Heart left ventricle (tissue), 16 donors: Measurements from ENCODE around the gene CUL3. TPM values are rescaled to one million over a fixed set of nuclear protein-coding genes. Genes with fewer than 3 reads are reported as not detected.

Source experiments
- ATAC-seq, 4 donors: fragments of 200-7000 bp; cut with Tn5 transposase; one replicate each; pipeline ENCODE4 v1.9.1; 2020 to 2022; ENCODE audit warnings: moderate library complexity in 4 of 4, mild to moderate bottlenecking in 3 of 4, moderate number of reproducible peaks in 1 of 4
- DNase-seq, 5 donors: peaks; one replicate each; pipeline ENCODE4 v3.0.0-alpha.2; 2020
- H3K27ac ChIP-seq, 12 donors: fragments of 200-600 bp; sonication (generic) in 4 of 12; one replicate each; pipeline versions ENCODE4 v1.5.0 to v1.8.0; 2016 to 2022; ENCODE audit warnings: mild to moderate bottlenecking in 2 of 12
- H3K27me3 ChIP-seq, 9 donors: fragments of 200-600 bp; sonication (generic) in 2 of 9; one replicate each; pipeline versions ENCODE4 v1.5.1 to v1.8.0; 2016 to 2022; ENCODE audit warnings: mild to moderate bottlenecking in 3 of 9
- H3K36me3 ChIP-seq, 9 donors: fragments of 200-600 bp; sonication (generic) in 2 of 9; one replicate each; pipeline versions ENCODE4 v1.5.0 to v1.8.0; 2018 to 2022; ENCODE audit warnings: mild to moderate bottlenecking in 2 of 9
- H3K4me1 ChIP-seq, 12 donors: fragments of 200-600 bp; sonication (generic) in 4 of 12; one replicate each; pipeline versions ENCODE4 v1.5.0 to v1.8.0; 2016 to 2022; ENCODE audit warnings: mild to moderate bottlenecking in 3 of 12
- H3K4me3 ChIP-seq, 12 donors: fragments of 200-600 bp; sonication (generic) in 4 of 12; one replicate each; pipeline versions ENCODE4 v1.5.0 to v1.8.0; 2017 to 2022; ENCODE audit warnings: mild to moderate bottlenecking in 9 of 12, moderate library complexity in 4 of 12
- H3K9me3 ChIP-seq, 12 donors: fragments of 200-600 bp; sonication (generic) in 4 of 12; one replicate each; pipeline versions ENCODE4 v1.5.0 to v1.8.0; 2016 to 2022; ENCODE audit warnings: mild to moderate bottlenecking in 1 of 12
- CTCF ChIP-seq, 12 donors: fragments of 200-600 bp; sonication (generic) in 4 of 12; IDR thresholded peaks; one replicate each; pipeline versions ENCODE4 v1.5.0 to v1.8.0; 2018 to 2022; ENCODE audit warnings: antibody characterized with exemption in 12 of 12, mild to moderate bottlenecking in 5 of 12
- POLR2A ChIP-seq, 2 donors: fragments of 450-650 bp; IDR thresholded peaks; one replicate each; pipeline ENCODE4 v1.6.1; 2017; ENCODE audit warnings: antibody characterized with exemption in 2 of 2, mild to moderate bottlenecking in 2 of 2, moderate library complexity in 2 of 2
- WGBS, 4 donors: extraction: QIAGEN DNeasy Blood & Tissue Kit in 2 of 4; methylation state at CpG; one replicate each; pipeline versions ENCODE4 v1.1.5 to v1.1.7; 2013 to 2018; 5-methylcytosine and 5-hydroxymethylcytosine counted together
- intact Hi-C, 10 donors: fragments of 100-400 bp; cut with DNase I; formaldehyde crosslinking; loops; one replicate each; pipeline versions ENCODE4 v1.11.1 to v1.14.2; 2022
- polyA plus RNA-seq, 2 donors: library from polyadenylated mRNA; stranded (reverse); fragments of 200-250 nt; gene quantifications; one replicate each; pipeline ENCODE4 v1.2.3, GENCODE V29; 2013
- total RNA-seq, 9 donors: library from RNA; depleted of rRNA in 2 of 9; stranded (reverse); fragments of >200 nt in 2 of 9; fragmentation: NEBNext Ultra II Directional in 3 of 9; extraction: Animal tissue kit (Norgen Biotek cat#: 25700) in 3 of 9; gene quantifications; one replicate each; pipeline versions ENCODE4 v1.1.0 to v1.2.4, GENCODE V29; 2016 to 2023
- donor health status: ischemic (EF 13 %, LVEDD 7.1; RV severe dilation, severe dysfunction).
- donor health status: healthy with polysubstance abuse.
- donor health status: DM: no; HTN: yes; CAD: no.
- donor health status: DM: no; HTN: no; CAD: no.
- donor health status: ischemic (EF 25% LVEDD 6.9; RV normal size, moderate dysfunction).
- donor health status: ischemic (EF 25% LVEDD 5.7; RV mildly dilated, moderate dysfunction).
- donor health status: healthy.
- donor health status: DM: yes; HTN: yes; CAD: no.
- donor health status: ischemic (EF 35%, LVEDD 5.7; RV mildly dilated, moderate dysfunction).
- donor health status: nonischemic (EF 11% LVEDD 7.7; RV severe dilation, severe dysfunction).
- donor health status: DM: yes; HTN: yes; CAD: no.
- donor health status: PGD.
- donor health status: ischemic (EF 29% LVEDD 5.4; RV normal size, mild dysfunction).
- donor health status: nonischemic (EF 23%, LVEDD 6.1; RV moderate dilation, normal function).

The CUL3 gene
- total and polyA plus RNA-seq, 11 donors = 54.6 to 87.0 (median 72.4) TPM

DNA sequence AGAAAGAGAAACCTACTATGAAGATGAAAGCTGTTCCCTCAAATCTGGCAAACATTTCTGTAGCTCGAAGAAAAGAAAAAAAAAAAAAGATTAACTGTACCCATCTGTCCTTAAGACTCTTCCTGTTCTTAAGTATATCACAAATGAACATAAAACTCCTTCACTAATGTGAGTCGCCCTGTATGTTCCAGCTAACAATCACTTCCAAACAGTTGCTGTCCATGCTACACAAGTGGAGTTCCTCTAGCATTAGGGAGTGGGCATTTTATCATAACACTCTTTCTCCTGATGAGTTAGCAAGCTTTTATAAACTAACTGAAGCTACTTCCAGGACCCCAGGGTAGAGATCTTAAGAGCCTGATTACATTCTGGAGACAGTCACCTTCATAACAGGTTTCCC, 5.8 kb downstream of the CUL3 start:
- TF ChIP-seq POLR2A (IDR thresholded peaks at IDR 0.05) = no peak
- no peak for TF ChIP-seq CTCF (IDR thresholded peaks at IDR 0.05)
- WGBS, 4 donors = 11 to 29% (median 21%) methylated on average over 2 of the region's 2 CpGs
- ATAC-seq = no peak
- intact Hi-C loops = loop anchor here in 2 of 10 donors (5.0 to 10.0 kb wide), 2 partner anchors 42 to 85 kb away; no protein-coding TSS in a partner anchor
- peaks cover 0 to 5% (median 0%) of the 10 kb centered on the region in 9 donors for H3K36me3 ChIP-seq
- no peak overlapping the region for H3K27ac ChIP-seq
- H3K4me1 ChIP-seq = peaks cover 9 to 93% (median 63%) of the 10 kb centered on the region in 12 donors
- DNase-seq = no peak
- H3K27me3 ChIP-seq = no peaks in the 10 kb centered on the region
- no peaks in the 10 kb centered on the region for H3K9me3 ChIP-seq
- no peak overlapping the region for H3K4me3 ChIP-seq

DNA sequence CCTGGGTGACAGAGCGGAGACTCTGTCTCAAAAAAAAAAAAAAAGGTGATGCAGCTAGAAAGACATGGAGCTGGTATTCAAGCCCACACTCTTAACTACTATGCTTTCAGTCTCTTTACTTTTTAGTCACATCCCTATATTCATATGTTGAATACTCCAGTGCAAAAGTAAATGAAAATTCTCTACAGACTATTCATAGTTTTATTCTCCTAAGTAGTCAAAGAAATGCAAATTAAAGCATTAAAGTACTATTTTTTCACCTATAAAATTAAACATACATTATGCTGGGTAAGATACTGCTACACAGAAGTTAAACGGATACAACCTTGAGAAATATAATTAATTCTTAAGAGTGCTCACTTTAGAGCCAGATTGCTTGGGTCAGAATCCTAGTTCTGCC, 7.6 kb downstream of the CUL3 start:
- 77 to 80% (median 78%) methylated on average over 2 of the region's 2 CpGs for WGBS, 4 donors
- intact Hi-C loops = loop anchor here in 2 of 10 donors (5.0 to 10.0 kb wide), 2 partner anchors 40 to 83 kb away; no protein-coding TSS in a partner anchor
- Histone ChIP-seq H3K36me3 (no peaks in the 10 kb centered on the region), H3K4me1 (peaks cover 9 to 98% (median 63%) of the 10 kb centered on the region in 12 donors), H3K4me3 (no peak overlapping the region), H3K27ac (no peak overlapping the region), H3K27me3 (no peaks in the 10 kb centered on the region), H3K9me3 (no peaks in the 10 kb centered on the region)
- DNase-seq = no peak
- no peak for TF ChIP-seq CTCF (IDR thresholded peaks at IDR 0.05)
- TF ChIP-seq POLR2A (IDR thresholded peaks at IDR 0.05) = no peak
- ATAC-seq = no peak

DNA sequence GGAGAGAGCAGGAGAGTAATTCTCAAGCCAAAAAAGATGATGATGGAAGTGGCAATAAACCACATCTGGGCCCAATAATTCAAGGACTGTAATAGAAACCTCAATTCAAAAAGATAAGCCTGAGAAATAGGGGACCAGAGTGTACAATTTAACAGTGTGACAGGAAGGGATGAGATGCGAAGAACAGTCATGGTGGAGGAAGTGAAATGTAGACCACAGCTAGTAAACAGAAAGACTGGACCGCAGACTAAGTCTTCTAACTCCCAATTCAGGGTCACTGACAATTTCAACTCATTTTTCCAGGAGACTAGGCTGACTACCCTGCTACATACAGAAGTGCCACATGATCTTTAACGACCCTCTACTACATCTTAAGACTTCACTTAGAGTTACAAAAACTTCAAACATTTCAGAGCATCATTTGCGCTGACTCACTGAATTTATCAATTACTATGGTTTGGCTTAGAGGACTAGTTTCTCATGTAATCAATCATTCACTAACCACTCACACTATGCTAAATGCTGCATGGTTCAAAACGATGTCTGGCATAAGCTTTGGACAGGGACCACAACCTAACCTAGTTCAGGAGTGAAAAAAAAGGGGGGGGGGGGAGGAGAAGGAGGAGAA, 9.0 kb downstream of the CUL3 start:
- no peak overlapping the region for H3K4me3 ChIP-seq
- intact Hi-C loops = loop anchor here in 2 of 10 donors (5.0 to 10.0 kb wide), 2 partner anchors 39 to 81 kb away; no protein-coding TSS in a partner anchor
- no peaks in the 10 kb centered on the region for H3K9me3 ChIP-seq
- TF ChIP-seq CTCF (IDR thresholded peaks at IDR 0.05) = no peak
- TF ChIP-seq POLR2A (IDR thresholded peaks at IDR 0.05) = no peak
- DNase-seq = no peak
- H3K27me3 ChIP-seq = no peaks in the 10 kb centered on the region
- no peak for ATAC-seq
- H3K36me3 ChIP-seq = no peaks in the 10 kb centered on the region
- WGBS, 4 donors = 71 to 81% (median 77%) methylated on average over 5 of the region's 5 CpGs
- H3K4me1 ChIP-seq = peaks cover 9 to 96% (median 68%) of the 10 kb centered on the region in 12 donors
- H3K27ac ChIP-seq = no peak overlapping the region

DNA sequence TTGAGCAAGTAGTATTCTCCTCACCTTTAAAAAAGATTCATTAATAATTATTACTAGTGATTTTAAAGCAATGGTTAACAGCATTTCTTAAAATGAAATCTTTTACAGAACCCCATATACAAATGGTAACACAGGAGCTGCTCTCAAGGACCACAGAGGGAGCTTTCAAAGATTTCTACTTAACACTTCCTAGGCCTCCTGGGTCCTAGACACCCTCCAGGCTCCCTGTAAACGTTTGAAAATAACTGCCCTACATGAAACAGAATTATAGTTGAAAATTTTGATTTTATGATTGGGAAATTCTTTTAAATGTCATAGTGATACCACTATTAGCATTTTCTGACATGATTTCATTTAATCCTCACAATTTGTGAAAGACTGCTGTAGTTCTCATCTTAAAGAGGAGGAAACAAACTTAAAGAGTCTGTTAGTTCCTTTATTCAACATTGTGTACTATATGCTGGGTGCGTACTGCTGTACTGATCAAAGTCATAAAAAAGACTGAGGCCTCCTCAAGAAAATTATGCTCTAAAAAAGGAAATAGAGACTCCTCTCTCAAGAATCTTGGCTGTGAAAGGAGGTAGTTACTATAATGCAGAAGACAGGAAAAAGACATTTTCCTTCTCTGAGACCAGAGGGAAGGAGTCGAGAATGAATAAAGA, 10.6 kb downstream of the CUL3 start:
- intact Hi-C loops = loop anchor here in 2 of 10 donors (5.0 to 10.0 kb wide), 2 partner anchors 37 to 80 kb away; no protein-coding TSS in a partner anchor
- no peak for DNase-seq
- no peaks in the 10 kb centered on the region for H3K36me3 ChIP-seq
- H3K27ac ChIP-seq = peak overlapping the region in 1 of 12 donors; percentile 7
- ATAC-seq = no peak
- WGBS, 4 donors = 32 to 41% (median 34%) methylated on average over 3 of the region's 3 CpGs
- H3K27me3 ChIP-seq = no peaks in the 10 kb centered on the region
- TF ChIP-seq POLR2A (IDR thresholded peaks at IDR 0.05) = no peak
- H3K4me1 ChIP-seq = peaks cover 13 to 97% (median 73%) of the 10 kb centered on the region in 12 donors
- H3K9me3 ChIP-seq = no peaks in the 10 kb centered on the region
- H3K4me3 ChIP-seq = no peak overlapping the region
